SK-N-SH treated with all-trans-retinoic acid at 6 μM for 48 hours (cell line): ENCODE results near the gene CHST15.

ENCODE experiments used
- ATAC-seq: fragments of 200-7000 bp; cut with Tn5 transposase; 3 replicates; pipeline ENCODE4 v1.9.1; 2020; ENCODE audit warnings: mild to moderate bottlenecking, moderate library complexity
- ARNTL ChIP-seq: fragments of 450-650 bp; formaldehyde crosslinking; IDR thresholded peaks from 2 replicates; pipeline ENCODE4 v1.5.0; 2020; ENCODE audit warnings: low read depth, mild to moderate bottlenecking, moderate library complexity, borderline replicate concordance
- BACH2 ChIP-seq: fragments of 250-450 bp; sonication (Bioruptor Pico); IDR thresholded peaks from 2 replicates; pipeline ENCODE4 v1.9.0; 2021; ENCODE audit warnings: mild to moderate bottlenecking, borderline replicate concordance
- CSDC2 ChIP-seq: fragments of 250-450 bp; sonication (Bioruptor Pico); IDR thresholded peaks from 2 replicates; pipeline ENCODE4 v1.5.0; 2020; ENCODE audit warnings: mild to moderate bottlenecking, moderate library complexity
- ESRRG ChIP-seq: fragments of 250-450 bp; sonication (Bioruptor Pico); IDR thresholded peaks from 2 replicates; pipeline ENCODE4 v1.6.1; 2021; ENCODE audit warnings: mild to moderate bottlenecking
- GLIS3 ChIP-seq: fragments of 250-450 bp; sonication (Bioruptor Pico); IDR thresholded peaks from 2 replicates; pipeline ENCODE4 v1.5.0; 2020; ENCODE audit warnings: mild to moderate bottlenecking, moderate library complexity
- ISL1 ChIP-seq: fragments of 250-450 bp; sonication (Bioruptor Pico); IDR thresholded peaks from 2 replicates; pipeline ENCODE4 v2.1.2; 2022; ENCODE audit warnings: mild to moderate bottlenecking, moderate library complexity
- OSR1 ChIP-seq: fragments of 250-450 bp; sonication (Bioruptor Pico); IDR thresholded peaks from 2 replicates; pipeline ENCODE4 v1.8.0; 2022; ENCODE audit warnings: moderate library complexity, mild to moderate bottlenecking, inconsistent platforms
- PPARA ChIP-seq: fragments of 250-450 bp; sonication (Bioruptor Pico); IDR thresholded peaks from 2 replicates; pipeline ENCODE4 v1.5.0; 2020; ENCODE audit warnings: mild to moderate bottlenecking, borderline replicate concordance
- RARB ChIP-seq: fragments of 250-450 bp; sonication (Bioruptor Pico); IDR thresholded peaks from 2 replicates; pipeline ENCODE4 v1.8.0; 2021; ENCODE audit warnings: mild to moderate bottlenecking, moderate library complexity
- SNAI2 ChIP-seq: fragments of 250-450 bp; sonication (Bioruptor Pico); IDR thresholded peaks from 2 replicates; pipeline ENCODE4 v1.5.0; 2020; ENCODE audit warnings: mild to moderate bottlenecking, moderate library complexity
- TOX ChIP-seq: fragments of 250-450 bp; sonication (Bioruptor Pico); IDR thresholded peaks from 2 replicates; pipeline ENCODE4 v1.8.0; 2021; ENCODE audit warnings: mild to moderate bottlenecking, moderate library complexity, borderline replicate concordance
- ZC3H10 ChIP-seq: fragments of 250-450 bp; sonication (Bioruptor Pico); IDR thresholded peaks from 2 replicates; pipeline ENCODE4 v1.5.1; 2021; ENCODE audit warnings: mild to moderate bottlenecking, moderate library complexity
- ZFP3 ChIP-seq: fragments of 250-450 bp; sonication (Bioruptor Pico); IDR thresholded peaks from 2 replicates; pipeline ENCODE4 v1.5.0; 2020; ENCODE audit warnings: mild to moderate bottlenecking, moderate library complexity
- ZFP30 ChIP-seq: fragments of 450-650 bp; formaldehyde crosslinking; IDR thresholded peaks from 2 replicates; pipeline ENCODE4 v1.5.0; 2022; ENCODE audit warnings: mild to moderate bottlenecking, moderate library complexity
- ZNF565 ChIP-seq: fragments of 450-650 bp; formaldehyde crosslinking; conservative IDR thresholded peaks from 2 replicates; pipeline ENCODE4 v1.5.0; 2020; ENCODE audit warnings: low read depth, mild to moderate bottlenecking, moderate library complexity
- ZNF70 ChIP-seq: fragments of 450-650 bp; formaldehyde crosslinking; IDR thresholded peaks from 2 replicates; pipeline ENCODE4 v1.5.0; 2020; ENCODE audit warnings: mild to moderate bottlenecking, moderate library complexity
- ZNF8 ChIP-seq: fragments of 450-650 bp; formaldehyde crosslinking; IDR thresholded peaks from 2 replicates; pipeline ENCODE4 v1.5.0; 2020; ENCODE audit warnings: mild to moderate bottlenecking, moderate library complexity
- TF ChIP-seq, protein P1 (sequence below): fragments of 250-450 bp; sonication (Bioruptor Pico); IDR thresholded peaks from 2 replicates; pipeline ENCODE4 v1.5.1; 2020; ENCODE audit warnings: low read depth, mild to moderate bottlenecking, moderate library complexity
- TF ChIP-seq, protein P2 (sequence below): fragments of 250-450 bp; sonication (Bioruptor Pico); IDR thresholded peaks from 2 replicates; pipeline ENCODE4 v1.5.1; 2021; ENCODE audit warnings: mild to moderate bottlenecking, moderate library complexity
- TF ChIP-seq, protein P3 (sequence below): fragments of 250-450 bp; sonication (Bioruptor Pico); IDR thresholded peaks from 2 replicates; pipeline ENCODE4 v1.8.0; 2021; ENCODE audit warnings: low read depth, mild to moderate bottlenecking, moderate library complexity, borderline replicate concordance
- TF ChIP-seq, protein P4 (sequence below): fragments of 250-450 bp; sonication (Bioruptor Pico); IDR thresholded peaks from 2 replicates; pipeline ENCODE4 v1.5.0; 2020; ENCODE audit warnings: mild to moderate bottlenecking, moderate library complexity
- TF ChIP-seq, protein P5 (sequence below): fragments of 250-450 bp; sonication (Bioruptor Pico); IDR thresholded peaks from 2 replicates; pipeline ENCODE4 v1.8.0; 2020; ENCODE audit warnings: mild to moderate bottlenecking, moderate library complexity, borderline replicate concordance

CHST15 gene

DNA sequence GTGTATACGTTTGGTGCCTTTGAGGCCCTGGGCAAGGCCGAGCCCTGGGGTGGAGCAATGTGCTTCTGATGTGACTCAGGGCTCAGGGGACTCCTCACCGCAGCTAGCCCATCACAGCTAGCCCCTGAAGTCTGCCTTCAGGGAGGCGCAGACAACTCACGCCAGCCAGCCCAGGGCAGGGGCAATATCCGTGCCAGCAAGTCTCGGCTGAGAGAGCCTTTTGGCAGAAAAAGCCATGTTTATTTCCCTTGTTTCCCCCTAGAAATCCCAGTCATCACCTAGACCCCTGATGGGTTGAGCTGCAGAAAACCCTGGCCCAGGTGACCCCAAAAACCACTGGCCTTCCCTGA, 90.4 kb downstream of the CHST15 start:
- ATAC-seq = no peak

DNA sequence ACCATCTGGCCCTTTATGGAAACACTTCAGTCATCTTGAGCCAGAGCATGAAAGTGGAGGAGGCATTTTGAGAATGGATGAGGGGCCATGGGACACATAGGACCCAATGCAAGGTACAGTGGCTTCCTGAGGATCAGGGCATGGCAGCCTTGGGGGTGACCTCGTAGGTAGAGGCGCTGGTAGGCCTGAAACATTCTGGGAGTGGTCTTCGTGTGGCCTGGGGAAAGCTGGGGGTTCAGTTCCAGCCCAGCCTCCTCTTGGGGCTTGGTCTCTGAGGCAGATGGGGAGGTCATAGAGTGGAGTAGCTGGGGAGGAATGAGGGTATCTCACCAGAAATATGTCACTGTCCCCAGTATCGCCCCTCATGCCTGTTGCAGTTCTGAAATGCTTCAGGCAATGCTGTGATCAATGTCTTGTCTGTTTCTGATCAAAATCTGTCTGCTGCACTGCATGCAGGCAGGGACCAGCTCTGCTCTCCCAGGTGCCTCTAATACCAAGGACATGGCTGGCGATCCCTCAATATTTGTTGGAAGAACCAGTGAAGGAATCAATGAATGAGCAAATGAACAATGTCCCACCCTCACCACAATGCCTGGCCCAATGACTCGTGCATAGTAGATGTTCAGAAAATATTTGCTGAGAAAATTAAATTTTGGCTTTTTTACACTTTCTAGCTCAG, 90.9 kb downstream of the CHST15 start:
- TF ChIP-seq GLIS3 (CRISPR knock-in tag) (no peak), RARB (CRISPR knock-in tag) (no peak), ZC3H10 (no peak), TOX (CRISPR knock-in tag) (no peak), OSR1 (CRISPR knock-in tag) (no peak), CSDC2 (CRISPR knock-in tag) (no peak), ARNTL (CRISPR knock-in tag) (no peak), ZNF70 (no peak), ISL1 (CRISPR knock-in tag) (no peak), BACH2 (CRISPR knock-in tag) (no peak), PPARA (CRISPR knock-in tag) (no peak), ESRRG (CRISPR knock-in tag) (no peak), ZNF565 (no peak), ZNF8 (CRISPR knock-in tag) (no peak), SNAI2 (no peak), ZFP30 (CRISPR knock-in tag) (no peak)
- TF ChIP-seq, protein P1, sequence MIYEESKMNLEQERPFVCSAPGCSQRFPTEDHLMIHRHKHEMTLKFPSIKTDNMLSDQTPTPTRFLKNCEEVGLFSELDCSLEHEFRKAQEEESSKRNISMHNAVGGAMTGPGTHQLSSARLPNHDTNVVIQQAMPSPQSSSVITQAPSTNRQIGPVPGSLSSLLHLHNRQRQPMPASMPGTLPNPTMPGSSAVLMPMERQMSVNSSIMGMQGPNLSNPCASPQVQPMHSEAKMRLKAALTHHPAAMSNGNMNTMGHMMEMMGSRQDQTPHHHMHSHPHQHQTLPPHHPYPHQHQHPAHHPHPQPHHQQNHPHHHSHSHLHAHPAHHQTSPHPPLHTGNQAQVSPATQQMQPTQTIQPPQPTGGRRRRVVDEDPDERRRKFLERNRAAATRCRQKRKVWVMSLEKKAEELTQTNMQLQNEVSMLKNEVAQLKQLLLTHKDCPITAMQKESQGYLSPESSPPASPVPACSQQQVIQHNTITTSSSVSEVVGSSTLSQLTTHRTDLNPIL (CRISPR knock-in tag) = no peak
- TF ChIP-seq, protein P2, sequence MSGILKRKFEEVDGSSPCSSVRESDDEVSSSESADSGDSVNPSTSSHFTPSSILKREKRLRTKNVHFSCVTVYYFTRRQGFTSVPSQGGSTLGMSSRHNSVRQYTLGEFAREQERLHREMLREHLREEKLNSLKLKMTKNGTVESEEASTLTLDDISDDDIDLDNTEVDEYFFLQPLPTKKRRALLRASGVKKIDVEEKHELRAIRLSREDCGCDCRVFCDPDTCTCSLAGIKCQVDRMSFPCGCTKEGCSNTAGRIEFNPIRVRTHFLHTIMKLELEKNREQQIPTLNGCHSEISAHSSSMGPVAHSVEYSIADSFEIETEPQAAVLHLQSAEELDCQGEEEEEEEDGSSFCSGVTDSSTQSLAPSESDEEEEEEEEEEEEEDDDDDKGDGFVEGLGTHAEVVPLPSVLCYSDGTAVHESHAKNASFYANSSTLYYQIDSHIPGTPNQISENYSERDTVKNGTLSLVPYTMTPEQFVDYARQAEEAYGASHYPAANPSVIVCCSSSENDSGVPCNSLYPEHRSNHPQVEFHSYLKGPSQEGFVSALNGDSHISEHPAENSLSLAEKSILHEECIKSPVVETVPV (CRISPR knock-in tag) = no peak
- ATAC-seq = no peak

More for the DNA sequence above, 90.4 kb downstream of the CHST15 start:
- TF ChIP-seq ZFP30 (CRISPR knock-in tag) = no peak
- TF ChIP-seq, protein P3, sequence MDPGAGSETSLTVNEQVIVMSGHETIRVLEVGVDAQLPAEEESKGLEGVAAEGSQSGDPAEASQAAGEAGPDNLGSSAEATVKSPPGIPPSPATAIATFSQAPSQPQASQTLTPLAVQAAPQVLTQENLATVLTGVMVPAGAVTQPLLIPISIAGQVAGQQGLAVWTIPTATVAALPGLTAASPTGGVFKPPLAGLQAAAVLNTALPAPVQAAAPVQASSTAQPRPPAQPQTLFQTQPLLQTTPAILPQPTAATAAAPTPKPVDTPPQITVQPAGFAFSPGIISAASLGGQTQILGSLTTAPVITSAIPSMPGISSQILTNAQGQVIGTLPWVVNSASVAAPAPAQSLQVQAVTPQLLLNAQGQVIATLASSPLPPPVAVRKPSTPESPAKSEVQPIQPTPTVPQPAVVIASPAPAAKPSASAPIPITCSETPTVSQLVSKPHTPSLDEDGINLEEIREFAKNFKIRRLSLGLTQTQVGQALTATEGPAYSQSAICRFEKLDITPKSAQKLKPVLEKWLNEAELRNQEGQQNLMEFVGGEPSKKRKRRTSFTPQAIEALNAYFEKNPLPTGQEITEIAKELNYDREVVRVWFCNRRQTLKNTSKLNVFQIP (CRISPR knock-in tag) = no peak

DNA sequence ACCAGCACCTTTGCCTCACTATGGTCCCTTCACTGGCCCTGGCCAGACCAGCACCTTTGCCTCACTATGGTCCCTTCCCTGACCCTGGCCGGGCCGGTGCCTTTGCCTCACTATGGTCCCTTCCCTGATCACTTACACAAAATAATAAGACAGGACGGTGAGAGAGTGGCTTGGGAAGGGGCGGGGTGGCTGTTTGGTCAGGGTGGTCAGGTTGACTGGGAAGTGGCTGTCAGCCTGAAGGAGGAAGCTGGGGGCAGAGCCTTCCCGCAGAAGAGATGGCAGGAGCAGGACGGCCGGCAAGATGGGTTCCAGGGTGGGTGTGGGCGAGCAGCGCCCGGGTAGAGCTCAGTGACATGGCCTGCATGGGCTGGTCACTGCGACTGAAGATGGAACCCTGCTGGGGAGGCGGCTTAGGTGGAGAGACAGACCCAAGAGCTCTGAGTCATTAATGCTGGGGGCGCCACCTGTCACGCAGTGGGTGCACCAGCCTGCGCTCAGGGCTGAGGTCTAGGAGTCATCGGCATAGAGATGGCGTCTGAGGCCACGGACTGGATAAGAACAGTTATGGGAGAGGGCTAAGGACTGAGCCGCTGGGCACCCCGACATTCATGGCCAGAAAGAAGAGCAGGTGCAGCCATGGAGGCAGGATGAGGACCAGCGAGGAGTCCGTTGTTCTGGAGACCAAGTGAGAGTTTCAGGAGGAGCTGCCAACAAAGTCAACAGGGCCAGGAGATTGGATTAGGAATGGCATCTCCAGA, 91.8 kb downstream of the CHST15 start:
- TF ChIP-seq ARNTL (CRISPR knock-in tag) = no peak
- TF ChIP-seq OSR1 (CRISPR knock-in tag) = no peak
- TF ChIP-seq ZFP3 = no peak
- no peak for TF ChIP-seq ZNF70
- no peak for TF ChIP-seq ZNF565
- TF ChIP-seq ZFP30 (CRISPR knock-in tag) = no peak
- TF ChIP-seq, protein P1 (CRISPR knock-in tag) = no peak
- TF ChIP-seq ZNF8 (CRISPR knock-in tag) = no peak
- no peak for TF ChIP-seq ZC3H10
- no peak for TF ChIP-seq GLIS3 (CRISPR knock-in tag)
- TF ChIP-seq RARB (CRISPR knock-in tag) = no peak
- no peak for TF ChIP-seq ESRRG (CRISPR knock-in tag)
- TF ChIP-seq, protein P4, sequence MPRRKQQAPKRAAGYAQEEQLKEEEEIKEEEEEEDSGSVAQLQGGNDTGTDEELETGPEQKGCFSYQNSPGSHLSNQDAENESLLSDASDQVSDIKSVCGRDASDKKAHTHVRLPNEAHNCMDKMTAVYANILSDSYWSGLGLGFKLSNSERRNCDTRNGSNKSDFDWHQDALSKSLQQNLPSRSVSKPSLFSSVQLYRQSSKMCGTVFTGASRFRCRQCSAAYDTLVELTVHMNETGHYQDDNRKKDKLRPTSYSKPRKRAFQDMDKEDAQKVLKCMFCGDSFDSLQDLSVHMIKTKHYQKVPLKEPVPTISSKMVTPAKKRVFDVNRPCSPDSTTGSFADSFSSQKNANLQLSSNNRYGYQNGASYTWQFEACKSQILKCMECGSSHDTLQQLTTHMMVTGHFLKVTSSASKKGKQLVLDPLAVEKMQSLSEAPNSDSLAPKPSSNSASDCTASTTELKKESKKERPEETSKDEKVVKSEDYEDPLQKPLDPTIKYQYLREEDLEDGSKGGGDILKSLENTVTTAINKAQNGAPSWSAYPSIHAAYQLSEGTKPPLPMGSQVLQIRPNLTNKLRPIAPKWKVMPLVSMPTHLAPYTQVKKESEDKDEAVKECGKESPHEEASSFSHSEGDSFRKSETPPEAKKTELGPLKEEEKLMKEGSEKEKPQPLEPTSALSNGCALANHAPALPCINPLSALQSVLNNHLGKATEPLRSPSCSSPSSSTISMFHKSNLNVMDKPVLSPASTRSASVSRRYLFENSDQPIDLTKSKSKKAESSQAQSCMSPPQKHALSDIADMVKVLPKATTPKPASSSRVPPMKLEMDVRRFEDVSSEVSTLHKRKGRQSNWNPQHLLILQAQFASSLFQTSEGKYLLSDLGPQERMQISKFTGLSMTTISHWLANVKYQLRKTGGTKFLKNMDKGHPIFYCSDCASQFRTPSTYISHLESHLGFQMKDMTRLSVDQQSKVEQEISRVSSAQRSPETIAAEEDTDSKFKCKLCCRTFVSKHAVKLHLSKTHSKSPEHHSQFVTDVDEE (CRISPR knock-in tag) = no peak
- TF ChIP-seq, protein P3 (CRISPR knock-in tag) = no peak
- no peak for TF ChIP-seq SNAI2
- TF ChIP-seq, protein P5, sequence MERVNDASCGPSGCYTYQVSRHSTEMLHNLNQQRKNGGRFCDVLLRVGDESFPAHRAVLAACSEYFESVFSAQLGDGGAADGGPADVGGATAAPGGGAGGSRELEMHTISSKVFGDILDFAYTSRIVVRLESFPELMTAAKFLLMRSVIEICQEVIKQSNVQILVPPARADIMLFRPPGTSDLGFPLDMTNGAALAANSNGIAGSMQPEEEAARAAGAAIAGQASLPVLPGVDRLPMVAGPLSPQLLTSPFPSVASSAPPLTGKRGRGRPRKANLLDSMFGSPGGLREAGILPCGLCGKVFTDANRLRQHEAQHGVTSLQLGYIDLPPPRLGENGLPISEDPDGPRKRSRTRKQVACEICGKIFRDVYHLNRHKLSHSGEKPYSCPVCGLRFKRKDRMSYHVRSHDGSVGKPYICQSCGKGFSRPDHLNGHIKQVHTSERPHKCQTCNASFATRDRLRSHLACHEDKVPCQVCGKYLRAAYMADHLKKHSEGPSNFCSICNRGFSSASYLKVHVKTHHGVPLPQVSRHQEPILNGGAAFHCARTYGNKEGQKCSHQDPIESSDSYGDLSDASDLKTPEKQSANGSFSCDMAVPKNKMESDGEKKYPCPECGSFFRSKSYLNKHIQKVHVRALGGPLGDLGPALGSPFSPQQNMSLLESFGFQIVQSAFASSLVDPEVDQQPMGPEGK (CRISPR knock-in tag) = no peak
- no peak for ATAC-seq
